CD4-positive, alpha-beta memory T cell (primary cell): ENCODE measurements around the gene LRCOL1. TPM values are rescaled to one million over a fixed set of nuclear protein-coding genes. Genes with fewer than 3 reads are reported as not detected.
A peak's percentile ranks its signal among the peaks of the same experiment; 100 is the strongest.

ENCODE experiments used
- CTCF ChIA-PET: fragments of 350-600 bp; sonication (Branson Sonifier 250); formaldehyde crosslinking; loops from one replicate; lab custom pipeline; 2021; ENCODE audit warnings: inconsistent platforms; ENCODE audit not compliant: partially characterized antibody; lab: Charles Lee
- POLR2A ChIA-PET: fragments of 350-600 bp; sonication (Branson Sonifier 250); formaldehyde crosslinking; loops from one replicate; lab custom pipeline; 2021; ENCODE audit not compliant: partially characterized antibody; lab: Charles Lee
- DNase-seq, 5 donors: peaks; one replicate each; pipeline versions ENCODE4 v3.0.0 to v3.0.0-alpha.2; 2020 to 2022; ENCODE audit warnings: mixed read lengths in 1 of 5
- H3K27ac ChIP-seq: one replicate; pipeline ENCODE4 v1.7.0; 2013; ENCODE audit warnings: low read depth, low read length
- H3K27me3 ChIP-seq: 2 replicates; pipeline ENCODE4 v1.7.0; 2013; ENCODE audit warnings: mild to moderate bottlenecking, low read length, moderate library complexity; ENCODE audit not compliant: insufficient read depth
- H3K36me3 ChIP-seq: 2 replicates; pipeline ENCODE4 v1.7.0; 2013; ENCODE audit warnings: mild to moderate bottlenecking, low read length, moderate library complexity; ENCODE audit not compliant: insufficient read depth
- H3K4me1 ChIP-seq: 2 replicates; pipeline ENCODE4 v1.7.0; 2013; ENCODE audit warnings: mild to moderate bottlenecking, low read length, moderate library complexity; ENCODE audit not compliant: insufficient read depth
- H3K4me3 ChIP-seq, 2 donors: one replicate each; pipeline ENCODE4 v1.7.0; 2013; ENCODE audit warnings: low read length in 2 of 2, mild to moderate bottlenecking in 1 of 2
- H3K9me3 ChIP-seq, 2 donors: one replicate each; pipeline ENCODE4 v1.7.0; 2013; ENCODE audit warnings: low read length in 2 of 2, control low read depth in 1 of 2; ENCODE audit not compliant: control insufficient read depth in 1 of 2
- H3K27ac Mint-ChIP-seq, 7 donors: one replicate each; pipeline ENCODE4 v1.8.0; 2020 to 2021; ENCODE audit warnings: mixed read lengths in 7 of 7, mild to moderate bottlenecking in 6 of 7, inconsistent platforms in 3 of 7, moderate library complexity in 3 of 7
- H3K27me3 Mint-ChIP-seq, 2 donors: one replicate each; pipeline ENCODE4 v1.8.0; 2020 to 2021; ENCODE audit warnings: mixed read lengths in 2 of 2
- H3K36me3 Mint-ChIP-seq, 2 donors: one replicate each; pipeline ENCODE4 v1.8.0; 2020 to 2021; ENCODE audit warnings: mixed read lengths in 2 of 2, inconsistent platforms in 1 of 2, mild to moderate bottlenecking in 1 of 2
- H3K4me1 Mint-ChIP-seq, 4 donors: one replicate each; pipeline ENCODE4 v1.8.0; 2020 to 2021; ENCODE audit warnings: mixed read lengths in 4 of 4, mild to moderate bottlenecking in 1 of 4
- H3K4me3 Mint-ChIP-seq, 8 donors: one replicate each; pipeline ENCODE4 v1.8.0; 2020 to 2021; ENCODE audit warnings: mixed read lengths in 8 of 8, mild to moderate bottlenecking in 7 of 8, moderate library complexity in 6 of 8, inconsistent platforms in 3 of 8
- H3K9me3 Mint-ChIP-seq, 8 donors: one replicate each; pipeline ENCODE4 v1.8.0; 2020 to 2021; ENCODE audit warnings: mixed read lengths in 8 of 8, mild to moderate bottlenecking in 5 of 8, inconsistent platforms in 3 of 8, moderate library complexity in 1 of 8
- intact Hi-C: fragments of 100-400 bp; cut with micrococcal nuclease; formaldehyde crosslinking; loops from one replicate; pipeline ENCODE4 v1.15.1; 2023
- polyA plus RNA-seq, 2 donors: library from polyadenylated mRNA; unstranded; fragments of 300-500 nt; fragmentation: Illumina TruSeq; gene quantifications; one replicate each; pipeline ENCODE4 v1.2.3, GENCODE V29; 2021
- total RNA-seq, 2 experiments: library from RNA; stranded (reverse); gene quantifications; one replicate each; pipeline ENCODE4 v1.2.3, GENCODE V29; 2021

LRCOL1 gene
- total and polyA plus RNA-seq, 4 experiments from 2014 or later: not detected

- Histone ChIP-seq H3K4me3 (no peak overlapping the region), H3K27me3 (no peaks in the 10 kb centered on the region), H3K27ac (no peak overlapping the region), H3K36me3 (peaks cover 36% of the 10 kb centered on the region), H3K4me1 (no peaks in the 10 kb centered on the region), H3K9me3 (no peaks in the 10 kb centered on the region)
- H3K36me3 Mint-ChIP-seq: peaks cover 48 to 63% of the 10 kb centered on the region in 2 donors
- ChIA-PET CTCF (interaction anchor here (0.7 kb wide), 1 partner anchor 279 kb away, joined by 3 read pairs; no protein-coding TSS in a partner anchor), POLR2A (no interaction called here)
- peak overlapping the region in 1 of 7 donors; percentile 39 for H3K27ac Mint-ChIP-seq
- DNase-seq: no peak
- no peak overlapping the region for H3K4me3 Mint-ChIP-seq
- no peaks in the 10 kb centered on the region for H3K4me1 Mint-ChIP-seq
- H3K9me3 Mint-ChIP-seq: peaks cover 0 to 1% (median 0%) of the 10 kb centered on the region in 8 donors
- no peaks in the 10 kb centered on the region for H3K27me3 Mint-ChIP-seq
- intact Hi-C loops: no loop called here
Measured at GRCh38 chr12:132651444-132652100, 41.2 kb upstream of the LRCOL1 start.

DNA sequence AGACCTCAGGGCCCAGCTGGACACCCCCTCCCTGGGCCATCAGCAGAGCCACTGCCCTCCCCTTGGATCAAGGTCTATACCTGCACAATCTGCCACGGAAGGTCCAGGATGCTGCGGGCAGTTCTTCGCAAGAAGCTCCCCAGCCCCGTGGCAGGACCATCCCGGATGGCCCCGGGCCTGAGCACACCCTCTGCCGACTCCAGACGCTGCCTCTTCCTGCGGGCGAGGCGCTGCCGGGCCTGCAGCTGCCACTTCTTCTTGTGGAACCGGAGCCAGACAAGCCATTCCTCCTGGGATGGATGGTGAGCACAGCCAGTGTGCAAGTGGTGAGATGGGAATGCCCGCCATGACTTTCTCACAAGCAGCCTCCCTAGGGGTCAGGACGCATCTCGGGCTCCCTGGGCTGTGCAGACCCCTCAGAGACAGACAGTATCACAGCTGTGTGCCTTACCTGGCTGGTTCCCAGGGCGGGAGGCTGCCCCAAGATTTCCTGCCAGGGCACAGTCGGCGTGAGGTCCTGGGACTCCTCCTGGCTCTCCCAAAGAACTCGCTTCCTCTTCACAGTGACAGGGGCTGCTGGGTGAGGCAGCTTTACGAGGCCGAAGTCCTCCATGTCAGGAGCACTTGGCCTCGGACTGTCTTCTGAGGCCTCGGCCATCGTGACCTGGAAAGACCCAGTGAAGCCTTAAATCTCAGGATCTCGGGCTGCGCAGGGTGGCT, 39.0 kb upstream of the LRCOL1 start:
- no peak overlapping the region for H3K4me3 ChIP-seq
- ChIA-PET CTCF (no interaction called here), POLR2A (no interaction called here)
- H3K27me3 ChIP-seq: no peaks in the 10 kb centered on the region
- no peak for DNase-seq
- H3K27ac ChIP-seq: no peak overlapping the region
- Mint-ChIP-seq H3K27me3 (no peaks in the 10 kb centered on the region), H3K9me3 (peaks cover 0 to 1% (median 0%) of the 10 kb centered on the region in 8 donors), H3K27ac (no peak overlapping the region), H3K4me3 (no peak overlapping the region), H3K36me3 (peaks cover 45 to 63% of the 10 kb centered on the region in 2 donors), H3K4me1 (no peaks in the 10 kb centered on the region)
- intact Hi-C loops: no loop called here
- H3K9me3 ChIP-seq: no peaks in the 10 kb centered on the region
- no peaks in the 10 kb centered on the region for H3K4me1 ChIP-seq
- peaks cover 36% of the 10 kb centered on the region for H3K36me3 ChIP-seq

DNA sequence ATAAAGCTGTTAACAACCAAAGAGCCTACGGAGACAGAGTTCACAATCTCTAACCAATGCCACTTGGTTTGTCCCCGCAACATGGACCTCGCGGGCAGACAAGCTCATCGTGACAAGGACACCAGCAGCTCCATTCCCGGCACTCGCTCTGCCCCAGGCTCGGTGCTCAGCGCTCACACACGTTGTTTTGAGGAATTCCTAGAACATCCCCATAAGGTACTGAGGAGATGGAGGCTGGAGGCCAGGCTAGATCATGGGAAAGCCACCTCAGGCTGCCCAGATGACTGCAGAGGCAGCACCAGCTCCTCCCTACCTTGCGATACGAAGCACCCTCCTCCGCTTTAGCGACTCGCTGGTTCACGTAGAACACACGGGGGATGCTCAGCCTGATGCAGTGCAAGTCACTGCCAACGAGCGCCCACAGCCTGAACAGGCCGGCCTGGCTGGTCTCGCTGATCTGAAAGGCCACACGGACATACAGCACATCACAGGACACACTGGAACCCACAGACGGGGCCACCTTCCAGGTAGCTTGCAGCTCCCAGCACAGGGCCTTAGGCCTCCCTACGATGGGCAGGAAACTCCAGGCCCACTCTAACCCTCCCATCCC, 38.3 kb upstream of the LRCOL1 start:
- Histone ChIP-seq H3K27me3 (no peaks in the 10 kb centered on the region), H3K9me3 (no peaks in the 10 kb centered on the region), H3K4me1 (no peaks in the 10 kb centered on the region), H3K36me3 (peaks cover 37% of the 10 kb centered on the region), H3K27ac (no peak overlapping the region), H3K4me3 (no peak overlapping the region)
- Mint-ChIP-seq H3K36me3 (peaks cover 41 to 62% of the 10 kb centered on the region in 2 donors), H3K4me1 (no peaks in the 10 kb centered on the region), H3K27me3 (no peaks in the 10 kb centered on the region), H3K4me3 (no peak overlapping the region), H3K9me3 (peaks cover 0 to 1% (median 0%) of the 10 kb centered on the region in 8 donors), H3K27ac (no peak overlapping the region)
- POLR2A ChIA-PET: no interaction called here
- intact Hi-C loops: no loop called here
- CTCF ChIA-PET: no interaction called here
- DNase-seq: no peak

- H3K9me3 ChIP-seq: no peaks in the 10 kb centered on the region
- H3K27ac ChIP-seq: no peak overlapping the region
- Mint-ChIP-seq H3K27me3 (no peaks in the 10 kb centered on the region), H3K36me3 (peaks cover 39 to 62% of the 10 kb centered on the region in 2 donors), H3K9me3 (peaks cover 0 to 1% (median 0%) of the 10 kb centered on the region in 8 donors), H3K4me1 (no peaks in the 10 kb centered on the region), H3K27ac (peak overlapping the region in 3 of 7 donors; percentile 12 to 42 (median 15)), H3K4me3 (no peak overlapping the region)
- no peaks in the 10 kb centered on the region for H3K27me3 ChIP-seq
- peaks cover 36% of the 10 kb centered on the region for H3K36me3 ChIP-seq
- CTCF ChIA-PET: no interaction called here
- no peak overlapping the region for H3K4me3 ChIP-seq
- no peak for DNase-seq
- H3K4me1 ChIP-seq: no peaks in the 10 kb centered on the region
- intact Hi-C loops: no loop called here
- POLR2A ChIA-PET: no interaction called here
Measured at GRCh38 chr12:132647858-132648257, 37.5 kb upstream of the LRCOL1 start.

DNA sequence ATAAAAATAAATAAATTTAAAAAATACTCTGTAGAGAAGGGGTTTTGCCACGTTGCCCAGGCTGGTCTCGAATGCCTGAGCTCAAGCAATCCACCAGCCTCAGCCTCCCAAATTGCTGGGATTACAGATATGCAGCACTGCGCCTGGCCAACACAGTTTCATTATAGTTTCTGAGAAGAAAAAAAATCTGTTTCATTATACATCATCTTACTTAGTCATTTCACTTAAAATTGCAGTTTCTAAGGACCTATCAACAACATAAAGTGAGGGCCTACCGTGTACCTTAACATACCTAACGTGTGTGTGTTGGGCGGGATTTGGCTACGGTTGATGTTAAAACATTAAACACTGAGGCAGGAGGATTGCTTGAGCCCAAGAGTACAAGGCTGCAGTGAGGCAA, 36.5 kb upstream of the LRCOL1 start:
- intact Hi-C loops: no loop called here
- Mint-ChIP-seq H3K4me3 (no peak overlapping the region), H3K27ac (peak overlapping the region in 1 of 7 donors; percentile 30), H3K9me3 (peaks cover 0 to 1% (median 0%) of the 10 kb centered on the region in 8 donors), H3K36me3 (peaks cover 33 to 55% of the 10 kb centered on the region in 2 donors), H3K4me1 (no peaks in the 10 kb centered on the region), H3K27me3 (no peaks in the 10 kb centered on the region)
- H3K9me3 ChIP-seq: no peaks in the 10 kb centered on the region
- H3K27me3 ChIP-seq: no peaks in the 10 kb centered on the region
- CTCF ChIA-PET: no interaction called here
- no peak for DNase-seq
- H3K4me1 ChIP-seq: no peaks in the 10 kb centered on the region
- peaks cover 33% of the 10 kb centered on the region for H3K36me3 ChIP-seq
- POLR2A ChIA-PET: no interaction called here
- no peak overlapping the region for H3K27ac ChIP-seq
- no peak overlapping the region for H3K4me3 ChIP-seq

GRCh38 chr12:132642846-132643835, 32.8 kb upstream of the LRCOL1 start:
- Mint-ChIP-seq H3K9me3 (no peaks in the 10 kb centered on the region), H3K27me3 (no peaks in the 10 kb centered on the region), H3K36me3 (peaks cover 31 to 65% of the 10 kb centered on the region in 2 donors), H3K4me1 (no peaks in the 10 kb centered on the region), H3K27ac (no peak overlapping the region), H3K4me3 (no peak overlapping the region)
- Histone ChIP-seq H3K27ac (no peak overlapping the region), H3K4me3 (no peak overlapping the region), H3K36me3 (peaks cover 38% of the 10 kb centered on the region), H3K9me3 (no peaks in the 10 kb centered on the region), H3K27me3 (no peaks in the 10 kb centered on the region), H3K4me1 (no peaks in the 10 kb centered on the region)
- intact Hi-C loops: no loop called here
- peak in 1 of 5 donors; percentile 28 for DNase-seq
- CTCF ChIA-PET: no interaction called here
- POLR2A ChIA-PET: no interaction called here
